EH (cell line): Measurements from ENCODE around the gene ZBTB14.

Source experiments
- DNase-seq: peaks from one replicate; pipeline ENCODE4 v3.0.0-alpha.2; 2015; ENCODE audit warnings: low read depth

Gene ZBTB14, protein sequence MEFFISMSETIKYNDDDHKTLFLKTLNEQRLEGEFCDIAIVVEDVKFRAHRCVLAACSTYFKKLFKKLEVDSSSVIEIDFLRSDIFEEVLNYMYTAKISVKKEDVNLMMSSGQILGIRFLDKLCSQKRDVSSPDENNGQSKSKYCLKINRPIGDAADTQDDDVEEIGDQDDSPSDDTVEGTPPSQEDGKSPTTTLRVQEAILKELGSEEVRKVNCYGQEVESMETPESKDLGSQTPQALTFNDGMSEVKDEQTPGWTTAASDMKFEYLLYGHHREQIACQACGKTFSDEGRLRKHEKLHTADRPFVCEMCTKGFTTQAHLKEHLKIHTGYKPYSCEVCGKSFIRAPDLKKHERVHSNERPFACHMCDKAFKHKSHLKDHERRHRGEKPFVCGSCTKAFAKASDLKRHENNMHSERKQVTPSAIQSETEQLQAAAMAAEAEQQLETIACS

DNA sequence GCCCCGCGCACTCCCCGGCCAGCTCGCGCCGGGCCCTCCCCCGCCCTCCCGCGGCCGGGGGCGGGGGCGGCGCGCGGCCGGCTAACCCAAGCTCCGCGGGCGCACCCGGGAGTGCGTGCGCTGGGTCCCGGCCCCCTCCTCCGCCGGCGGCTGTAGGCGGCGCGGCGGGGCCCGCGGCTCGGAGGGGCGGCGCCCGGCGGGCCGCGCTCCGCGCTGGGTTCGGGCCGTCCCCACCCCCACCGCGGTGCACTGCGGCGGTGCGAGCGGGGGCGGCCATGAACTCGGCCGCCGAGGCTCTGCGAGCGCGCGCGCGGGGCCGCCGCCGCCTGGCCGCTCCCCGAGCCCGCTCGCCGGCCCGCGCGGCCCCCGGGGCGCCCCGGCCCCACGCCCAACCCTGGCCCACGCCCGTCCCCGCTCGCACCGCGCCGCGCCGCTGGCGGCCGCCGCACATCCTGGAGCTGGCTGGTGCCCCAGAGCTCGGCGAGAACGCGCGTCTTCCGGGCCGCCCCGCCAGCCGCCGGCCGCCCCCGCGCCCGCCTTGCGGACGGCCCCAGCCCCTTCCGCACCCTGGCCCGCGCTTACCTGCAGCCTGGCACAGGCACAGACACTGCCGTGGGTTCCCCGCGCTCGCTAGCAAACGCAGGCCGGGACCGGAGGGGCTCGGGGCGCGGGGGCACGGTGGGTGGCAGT, at the start of gene ZBTB14:
Gene ZBTB14 (minus strand): TSS at position 496 of the 690 bp plus-strand sequence. CDS start 2,480 bp downstream, outside the sequence.
- DNase-seq: no peak

DNA sequence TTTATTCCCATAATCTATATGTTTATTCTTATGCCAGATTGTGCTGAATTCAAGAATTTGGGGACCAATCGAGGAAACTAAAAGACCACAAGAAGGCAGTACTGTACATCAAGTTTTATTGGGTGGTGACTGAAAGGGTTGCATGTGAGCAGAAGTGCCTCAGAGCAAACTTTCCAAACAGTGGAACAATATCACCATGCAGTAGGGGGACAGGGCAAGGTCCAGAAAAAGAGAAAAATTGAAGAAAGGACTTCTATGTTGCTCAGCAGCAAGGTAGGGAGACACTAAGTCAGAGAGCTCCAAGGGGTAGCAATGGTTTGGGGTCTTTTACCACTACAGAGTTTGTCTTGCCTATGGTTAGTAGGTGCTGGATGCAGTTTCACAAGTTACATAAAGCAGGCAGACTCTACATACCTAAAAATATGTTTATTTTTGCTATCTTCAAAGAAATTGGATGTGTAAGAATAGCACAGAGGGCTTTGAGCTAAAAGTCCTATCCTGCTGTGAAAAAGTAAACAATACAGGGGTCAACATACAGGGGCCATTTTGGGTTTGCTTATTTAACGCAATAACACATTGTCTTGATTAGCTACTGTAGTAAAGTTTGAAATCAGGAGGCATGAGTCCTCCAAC, 43.8 kb upstream of the ZBTB14 start:
- no peak for DNase-seq

DNA sequence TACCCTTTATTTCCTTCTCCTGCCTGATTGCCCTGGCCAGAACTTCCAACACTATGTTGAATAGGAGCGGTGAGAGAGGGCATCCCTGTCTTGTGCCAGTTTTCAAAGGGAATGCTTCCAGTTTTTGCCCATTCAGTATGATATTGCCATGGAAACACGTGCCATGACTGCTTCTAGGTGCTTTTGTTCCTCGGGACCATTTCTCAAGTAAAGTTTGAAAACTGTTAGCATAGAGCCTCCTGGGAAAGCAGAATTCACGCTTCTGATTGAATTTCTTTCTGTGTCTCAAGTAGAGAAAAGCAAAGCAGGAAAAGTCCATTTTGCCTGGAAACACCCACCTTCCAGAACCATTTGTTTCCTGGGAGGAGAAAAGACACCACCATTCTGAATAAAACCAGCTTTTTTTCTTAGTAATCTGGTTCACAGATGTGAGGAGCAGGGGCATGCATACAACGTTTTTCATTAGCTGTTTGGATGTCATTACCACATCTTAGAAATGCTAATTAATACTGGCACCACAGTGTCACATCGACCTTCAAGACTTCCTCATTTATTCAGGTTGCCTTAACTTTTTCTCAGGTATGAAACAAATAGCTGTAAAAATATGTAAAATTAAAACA, 39.0 kb upstream of the ZBTB14 start:
- DNase-seq: no peak

DNA sequence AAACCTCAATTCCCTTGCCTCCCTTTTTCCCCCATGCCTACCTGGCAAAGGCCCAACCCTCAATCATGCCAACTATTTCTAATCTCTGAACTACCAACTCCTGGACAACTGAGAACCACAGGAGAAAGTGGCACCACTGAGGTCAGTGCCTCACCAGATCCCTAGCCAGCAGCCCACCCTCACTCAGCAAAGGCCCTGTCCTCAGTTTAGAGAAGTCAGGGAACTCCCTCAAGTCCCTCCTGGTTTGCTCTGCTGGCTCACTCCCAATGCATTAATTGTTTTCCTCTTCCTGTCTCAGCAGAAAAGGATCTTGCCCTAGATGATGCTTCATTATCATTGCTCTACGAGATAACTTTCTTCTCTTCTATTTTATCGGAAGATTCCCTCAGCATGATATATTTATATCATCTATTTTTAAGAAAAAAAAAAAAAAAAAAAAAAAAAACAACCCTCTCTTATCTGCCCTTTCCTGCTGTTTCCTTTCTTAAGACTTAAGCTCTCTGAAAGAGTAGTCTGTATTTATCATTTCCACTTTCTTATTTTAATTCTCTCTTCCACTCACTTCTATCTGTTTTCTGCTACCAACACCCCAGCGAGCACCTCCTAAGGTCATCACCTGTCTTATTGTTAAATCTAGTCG, 22.7 kb upstream of the ZBTB14 start:
- DNase-seq: no peak

DNA sequence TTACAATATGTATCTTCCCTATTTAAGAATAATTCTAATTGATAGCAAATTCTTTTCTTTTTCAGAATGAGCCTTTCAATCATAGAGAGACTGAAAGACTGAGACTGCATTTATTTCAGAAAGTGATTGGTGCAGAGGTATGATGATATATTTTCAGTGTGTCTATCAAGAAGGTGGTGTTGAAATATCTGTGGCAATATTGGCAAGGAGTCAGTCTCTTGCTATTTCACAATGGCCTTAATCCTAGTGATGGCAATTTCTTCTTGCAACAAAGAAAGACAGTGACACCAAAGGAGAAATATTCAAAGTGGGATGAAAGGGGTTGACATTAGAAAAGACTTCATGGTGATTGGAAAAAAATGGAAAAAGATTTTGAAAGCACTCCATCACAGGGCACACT, 21.7 kb upstream of the ZBTB14 start:
- no peak for DNase-seq

DNA sequence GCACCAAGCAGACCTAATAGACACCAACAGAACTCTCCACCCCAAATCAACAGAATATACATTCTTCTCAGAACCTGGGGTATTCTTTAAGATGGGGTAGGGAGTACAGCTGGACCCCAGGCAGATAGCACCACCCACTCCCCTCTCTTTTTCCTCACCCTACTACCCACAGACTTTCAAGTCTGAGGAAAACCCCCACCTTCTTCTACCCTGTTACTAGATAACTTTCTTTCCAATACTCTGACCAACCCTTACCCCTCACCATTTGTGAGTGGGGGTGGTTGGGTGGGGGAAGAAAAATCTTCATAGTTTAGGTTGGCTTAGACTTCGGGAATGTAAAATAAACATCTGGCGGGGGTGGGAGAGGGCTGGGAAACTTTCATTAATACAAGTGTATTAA, 20.3 kb upstream of the ZBTB14 start:
- no peak for DNase-seq

DNA sequence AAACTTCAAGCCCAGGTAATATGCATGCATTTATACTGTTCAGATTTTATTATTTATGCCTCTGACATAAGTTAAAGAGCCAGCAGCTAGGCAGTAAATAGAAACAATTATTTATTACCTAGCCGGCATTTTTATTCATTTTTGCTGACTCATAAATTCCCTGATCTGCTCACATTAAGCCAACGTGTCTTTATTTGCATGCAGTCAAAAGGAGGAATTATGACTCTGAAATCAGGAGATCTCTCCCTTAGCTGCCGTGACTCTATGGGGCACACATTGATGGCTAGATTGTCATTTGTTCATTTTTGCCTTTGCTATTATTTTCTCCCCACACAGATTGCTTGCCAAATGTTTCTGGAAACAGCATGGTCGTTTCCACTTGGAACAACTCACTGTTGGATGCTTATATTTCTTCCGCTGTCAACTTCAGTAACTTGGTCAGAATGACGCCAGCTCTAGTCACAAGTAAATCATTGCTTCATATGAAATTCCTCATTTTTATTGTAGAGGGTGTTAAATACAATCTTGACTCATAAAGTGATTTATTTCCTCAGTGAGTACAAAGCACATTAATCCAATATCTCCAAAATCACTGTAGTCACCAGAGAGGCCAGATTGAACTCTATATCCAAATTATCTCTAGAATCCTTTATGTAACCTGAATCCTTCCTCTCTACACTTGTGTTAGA, 15.9 kb upstream of the ZBTB14 start:
- DNase-seq: no peak

DNA sequence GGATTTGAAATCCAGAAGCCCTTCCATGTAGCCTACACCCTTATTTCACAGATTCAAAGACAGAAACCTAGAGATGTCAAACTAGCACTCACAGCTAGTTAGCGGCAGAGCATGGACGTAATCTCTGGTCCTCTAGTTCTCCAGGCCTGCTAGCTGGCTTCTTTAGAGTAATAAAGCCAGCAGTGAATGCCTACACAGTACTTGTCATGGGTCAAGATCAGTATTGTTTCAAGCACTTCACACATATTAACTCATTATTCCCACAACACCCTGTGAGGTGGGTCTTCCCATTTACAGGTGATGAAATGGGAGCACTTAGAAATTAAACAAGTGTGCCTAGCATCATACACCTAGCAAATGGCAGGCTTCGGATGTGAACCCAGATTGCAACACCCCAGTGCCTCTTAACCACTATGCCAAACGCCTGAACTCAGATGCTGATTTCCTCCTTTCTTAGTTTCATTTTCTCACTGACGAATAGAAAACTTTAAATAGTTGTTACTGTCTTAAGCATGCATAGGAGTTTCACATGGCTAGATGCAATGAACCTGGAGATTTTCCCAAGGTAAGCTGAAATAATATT, 14.5 kb upstream of the ZBTB14 start:
- DNase-seq: no peak

DNA sequence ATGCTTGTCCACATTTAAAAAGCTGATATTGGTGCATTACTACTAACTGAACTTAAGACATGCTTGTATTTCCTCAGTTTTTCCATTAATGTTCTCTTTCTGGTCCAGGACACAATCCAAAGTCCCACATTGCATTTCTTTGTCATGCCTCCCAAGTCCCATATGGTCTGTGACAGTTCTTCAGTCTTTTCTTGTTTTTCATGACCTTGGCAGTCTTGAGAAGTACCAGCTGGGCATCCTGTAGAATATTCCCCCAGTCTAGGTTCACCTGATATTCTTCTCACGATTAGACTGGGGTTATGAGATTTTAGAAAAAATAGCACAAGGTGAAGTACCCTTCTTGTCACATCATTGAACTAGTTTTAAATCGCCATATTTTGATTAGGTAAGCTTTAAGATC, 10.3 kb upstream of the ZBTB14 start:
- no peak for DNase-seq

DNA sequence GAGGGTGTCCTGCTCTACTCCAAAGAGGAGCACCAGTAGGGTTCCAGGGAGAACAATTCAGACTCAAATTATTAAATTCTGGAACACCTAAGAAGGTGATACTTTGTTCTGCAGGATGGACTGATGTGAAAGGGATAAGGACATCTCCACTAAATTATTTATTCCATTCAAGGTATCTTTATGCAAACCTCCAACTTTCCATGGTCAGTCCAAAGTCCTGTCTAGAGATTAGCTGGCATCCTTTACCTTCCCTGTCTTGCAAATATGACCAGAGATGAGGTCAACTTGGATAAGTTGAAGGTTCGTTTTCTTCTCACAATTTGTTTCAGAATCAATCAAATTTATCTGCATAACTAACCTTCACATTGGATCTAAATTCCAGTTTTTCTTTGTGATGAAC, 8.7 kb upstream of the ZBTB14 start:
- no peak for DNase-seq

DNA sequence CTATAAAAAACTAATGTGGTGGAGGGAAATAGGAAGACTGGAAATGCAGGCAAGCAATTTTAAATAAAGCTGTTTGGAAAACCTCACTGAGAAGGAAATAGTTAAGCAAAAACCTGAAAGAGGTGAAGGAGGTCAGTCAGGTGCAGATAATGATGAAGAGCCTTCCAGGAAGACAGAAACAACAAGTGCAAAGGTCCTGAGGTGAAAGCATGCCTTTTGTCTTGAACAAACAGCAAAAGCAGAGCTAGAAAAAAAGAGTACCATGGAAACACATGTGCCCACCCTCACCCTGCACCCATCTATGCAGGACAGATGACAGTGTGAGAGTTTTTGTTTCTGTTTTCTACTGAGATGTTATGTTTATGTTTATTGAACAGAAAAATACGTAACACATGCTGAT, 8.1 kb upstream of the ZBTB14 start:
- no peak for DNase-seq

DNA sequence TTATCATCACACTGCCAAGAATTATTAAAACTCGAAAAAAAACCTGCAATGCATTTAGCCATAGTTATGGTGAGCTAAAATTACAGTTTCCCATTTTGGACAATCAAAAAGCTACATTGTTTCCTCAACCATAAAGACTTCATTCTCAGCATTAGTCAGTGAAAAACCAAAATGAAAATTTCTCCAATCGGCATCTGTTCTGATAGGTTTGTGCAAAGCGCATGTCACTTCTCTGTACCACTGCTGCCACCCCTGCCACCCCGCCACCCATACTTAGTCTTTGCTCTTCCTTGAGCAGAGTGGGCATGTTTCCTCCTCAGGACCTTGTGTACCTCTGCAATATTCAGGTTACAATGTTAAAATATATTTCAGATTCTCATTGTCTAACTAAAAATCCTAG, 7.1 kb upstream of the ZBTB14 start:
- no peak for DNase-seq

DNA sequence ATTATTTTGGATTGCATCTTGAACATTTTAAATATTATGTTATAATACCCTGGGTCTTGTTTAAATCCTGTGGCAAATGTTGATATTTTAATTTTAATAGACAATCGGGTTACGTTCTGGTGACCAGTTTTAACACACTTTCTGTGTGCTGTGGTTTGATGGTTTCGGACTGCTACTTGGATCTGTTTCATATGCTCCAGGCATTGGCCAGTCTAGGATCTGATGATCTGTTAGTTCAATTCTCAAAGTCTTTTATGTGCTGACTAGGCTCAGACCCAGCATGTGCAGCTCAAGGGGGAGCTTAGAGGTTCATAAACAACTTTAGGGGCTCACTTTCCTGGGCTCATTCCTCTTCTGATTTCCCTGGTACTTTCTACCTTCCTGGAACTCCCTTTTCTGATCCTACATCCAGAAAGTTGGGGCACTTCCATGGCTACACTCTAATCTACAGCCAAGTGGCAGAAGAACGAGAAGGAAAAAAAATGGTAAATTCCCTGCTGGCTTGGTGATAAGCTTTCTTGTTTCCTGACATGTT, 5.0 kb upstream of the ZBTB14 start:
- no peak for DNase-seq

DNA sequence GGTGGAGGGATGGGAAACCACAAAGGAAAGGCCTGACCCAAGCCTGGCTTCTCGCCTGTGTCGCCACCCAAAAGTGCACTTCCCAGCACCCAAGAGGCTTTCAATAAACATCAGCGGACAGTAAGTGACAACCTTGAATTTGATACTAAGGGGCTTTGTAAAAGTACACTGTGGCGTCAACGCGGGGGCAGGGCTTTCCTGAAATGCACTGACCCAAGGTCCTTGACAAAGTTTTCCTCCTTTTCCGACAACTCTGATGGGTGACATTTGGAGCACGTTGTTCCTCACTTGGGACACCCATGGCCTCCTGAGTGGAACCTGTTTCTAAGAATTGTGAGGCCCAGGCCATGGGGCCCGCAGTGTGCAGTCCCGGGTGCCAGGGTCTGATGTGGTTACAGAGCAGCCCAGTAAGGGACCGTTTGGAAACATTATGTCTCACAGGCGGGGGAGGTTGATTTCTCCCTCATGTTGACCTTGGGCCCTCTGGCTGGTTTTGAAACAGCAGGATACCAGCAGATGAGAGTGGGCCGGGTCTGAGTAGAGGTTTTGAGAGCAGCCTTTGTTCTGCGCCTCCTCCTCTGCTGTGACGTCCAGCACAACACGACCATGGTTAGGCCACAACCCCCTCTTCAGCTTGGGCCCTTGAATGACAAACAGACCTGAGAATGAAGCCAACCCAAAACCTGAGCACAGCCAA, 2.8 kb upstream of the ZBTB14 start:
- no peak for DNase-seq

DNA sequence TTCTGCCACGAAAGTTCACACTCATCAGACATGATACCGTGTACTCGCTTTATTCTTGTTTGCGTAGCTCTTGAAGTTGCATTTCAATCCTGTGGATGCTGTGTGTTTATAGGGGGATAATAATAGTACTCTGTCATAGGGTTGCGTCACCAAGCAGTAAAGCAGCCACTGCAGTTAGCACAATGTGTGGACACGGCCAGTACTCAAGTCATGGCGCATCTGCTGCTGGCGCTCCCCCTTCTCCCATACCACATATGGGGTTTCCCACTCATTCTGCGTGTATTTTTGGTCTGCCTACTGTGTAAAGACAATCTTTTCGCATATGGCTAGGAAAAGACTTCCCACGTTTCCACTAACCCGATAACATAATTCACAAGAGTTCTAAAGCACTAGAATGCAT, 2.1 kb upstream of the ZBTB14 start:
- no peak for DNase-seq

DNA sequence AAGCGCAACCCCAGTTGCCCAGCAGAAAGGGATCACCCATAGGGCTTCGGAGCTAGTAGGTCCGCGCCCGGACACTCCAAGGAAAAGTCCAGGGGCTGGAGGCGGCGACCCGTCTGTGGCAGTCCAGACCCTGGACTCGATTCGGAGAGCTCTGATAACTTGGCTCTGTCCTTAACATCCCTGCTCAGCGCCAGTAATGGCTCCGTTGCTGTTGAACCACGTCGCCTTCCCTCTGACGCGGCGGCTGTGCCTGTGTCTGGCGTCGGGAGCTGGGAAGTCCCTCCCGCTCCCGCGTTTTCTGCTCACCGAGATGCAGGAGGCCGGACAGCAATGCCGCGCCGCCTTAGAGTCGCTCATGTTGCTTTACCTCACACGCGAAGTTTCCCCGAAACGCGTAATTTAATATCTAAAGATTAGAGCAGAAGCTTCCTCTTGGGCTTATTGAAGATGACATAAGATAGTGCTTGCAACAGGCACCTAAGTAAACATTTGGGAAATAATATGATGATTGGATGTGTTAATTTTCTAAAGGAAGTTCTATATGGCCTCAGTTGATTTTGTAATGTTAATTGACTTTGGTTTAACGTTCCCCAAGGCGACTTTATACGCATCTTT, 1.3 kb upstream of the ZBTB14 start:
- DNase-seq: peak; percentile 85

DNA sequence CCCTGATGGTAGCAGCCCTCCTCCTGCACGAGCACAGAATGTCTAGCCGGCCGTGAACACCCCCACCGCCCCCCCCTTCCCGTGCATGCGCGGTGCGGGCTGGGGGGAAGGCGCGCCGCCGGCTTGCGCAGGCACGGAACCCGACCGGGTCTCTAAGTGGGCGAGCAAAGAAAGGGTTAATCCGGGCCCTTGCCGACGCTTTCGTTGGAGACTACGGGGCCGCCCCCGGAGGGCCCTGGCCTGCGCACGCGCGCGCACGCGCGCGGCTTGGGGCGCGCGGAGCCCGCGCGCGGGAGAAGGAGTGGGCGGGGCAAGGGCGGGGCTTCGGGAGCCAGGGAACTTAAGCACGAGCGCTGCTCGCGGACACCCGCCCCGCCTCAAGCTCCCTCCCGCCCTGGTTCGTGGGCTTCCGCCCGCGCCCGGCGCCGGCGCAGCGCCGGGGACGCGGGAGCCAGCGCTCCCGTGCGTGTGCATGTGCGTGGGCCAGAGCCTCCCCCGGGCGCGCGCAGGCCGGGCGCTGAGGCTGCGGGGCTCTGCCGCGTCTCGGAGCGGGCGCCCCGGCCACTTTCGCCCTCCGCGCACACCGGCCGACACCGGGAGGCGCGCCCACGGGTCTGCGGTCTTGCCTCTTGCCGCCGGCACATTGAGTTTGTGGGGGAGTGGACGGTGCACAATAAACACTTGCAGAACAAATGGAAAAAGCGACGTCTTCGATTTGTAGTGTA, 617 bp upstream of the ZBTB14 start:
- DNase-seq: peak; percentile 96

DNA sequence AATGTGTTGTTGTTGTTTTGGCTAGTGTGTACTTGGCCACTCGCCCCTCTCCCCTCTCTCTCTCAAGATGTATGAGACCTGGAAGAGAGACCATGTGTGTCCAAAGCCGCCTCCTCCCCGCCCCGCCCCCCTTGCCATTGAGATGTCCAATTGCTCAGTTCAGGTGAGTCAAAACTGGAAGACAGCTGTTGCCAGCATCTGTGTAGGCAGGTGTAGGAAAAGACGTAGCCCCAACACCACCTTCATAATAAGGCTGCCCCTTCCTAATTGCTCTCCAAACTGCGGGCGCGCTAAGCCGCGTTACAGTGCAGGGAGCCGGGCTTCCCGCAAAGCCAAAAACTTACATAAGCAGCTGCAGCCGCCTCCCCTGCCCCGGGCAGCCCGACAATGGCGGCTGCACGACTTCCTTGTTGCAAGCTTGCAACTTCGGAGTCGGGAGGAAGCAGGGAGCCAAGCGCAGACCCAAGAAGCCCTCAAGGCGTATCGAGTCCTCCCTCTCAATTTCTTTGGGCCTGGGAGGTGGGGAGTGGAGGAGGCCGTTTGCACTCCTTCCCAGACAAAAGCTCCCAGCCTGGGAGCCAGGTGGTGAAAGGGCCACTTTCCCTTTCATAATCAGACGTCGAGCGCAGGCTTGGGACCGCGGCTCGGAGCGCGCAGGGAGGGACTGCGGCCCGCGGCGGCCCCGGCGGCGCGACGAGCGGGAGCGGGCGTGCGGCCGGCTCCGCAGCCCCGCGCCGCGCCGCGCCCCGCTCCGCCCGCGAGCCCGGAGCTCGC, 882 bp downstream of the ZBTB14 start:
- DNase-seq: peak; percentile 70
